LNCaP clone FGC (cell line): ENCODE measurements around the gene ANO4.

Experiments
- DNase-seq: peaks from one replicate; pipeline ENCODE4 v3.0.0-alpha.2; 2011; ENCODE audit warnings: low read depth
- H3K4me3 ChIP-seq: 2 replicates; pipeline ENCODE4 v1.5.1; 2011; ENCODE audit warnings: mild to moderate bottlenecking, low read depth, low read length, control low read depth
- CTCF ChIP-seq: IDR thresholded peaks from 2 replicates; pipeline ENCODE4 v1.5.1; 2012; ENCODE audit warnings: mild to moderate bottlenecking; ENCODE audit not compliant: control insufficient read depth, insufficient read depth; ENCODE audit errors: extremely low read depth

Gene ANO4

GRCh38 chr12:100993916-100994450 is 199.4 kb downstream of the ANO4 start:
- DNase-seq = no peak
- TF ChIP-seq CTCF = no peak

GRCh38 chr12:100995201-100995600 is 200.6 kb downstream of the ANO4 start:
- H3K4me3 ChIP-seq = no peak overlapping the region
- no peak for DNase-seq
- no peak for TF ChIP-seq CTCF

More at GRCh38 chr12:100993916-100994450, 199.4 kb downstream of the ANO4 start:
- no peak overlapping the region for H3K4me3 ChIP-seq

- TF ChIP-seq CTCF = no peak
- DNase-seq = no peak
- no peak overlapping the region for H3K4me3 ChIP-seq
Measured at GRCh38 chr12:100995771-100996170, 201.2 kb downstream of the ANO4 start.

- no peak for DNase-seq
- H3K4me3 ChIP-seq = no peak overlapping the region
- no peak for TF ChIP-seq CTCF
Measured at GRCh38 chr12:101001669-101002068, 207.1 kb downstream of the ANO4 start.

GRCh38 chr12:101002696-101003419 is 208.3 kb downstream of the ANO4 start:
- H3K4me3 ChIP-seq = no peak overlapping the region
- TF ChIP-seq CTCF = no peak
- DNase-seq = no peak

- DNase-seq = no peak
- H3K4me3 ChIP-seq = no peak overlapping the region
- TF ChIP-seq CTCF = no peak
Measured at GRCh38 chr12:101004898-101005297, 210.3 kb downstream of the ANO4 start.

- no peak for TF ChIP-seq CTCF
- H3K4me3 ChIP-seq = no peak overlapping the region
- no peak for DNase-seq
Measured at GRCh38 chr12:101009274-101009673, 214.7 kb downstream of the ANO4 start.
